IPS DF 19.7 (cell line): ENCODE data around the gene TRIM28.
A peak's percentile ranks its signal among the peaks of the same experiment; 100 is the strongest.
"Not testable (repeated sequence)": the region's sequence is repeated elsewhere in the genome, so short reads cannot be mapped to it uniquely, and the experiment has no call there.

Experiments used
- DNase-seq: peaks from one replicate; pipeline ENCODE4 v3.0.0-alpha.2; 2013; ENCODE audit warnings: low read depth, low spot score

TRIM28 gene

GRCh38 chr19:58519087-58519354 is 24.8 kb upstream of the TRIM28 start:
- no peak for DNase-seq

- peak; percentile 86 for DNase-seq
Observed at GRCh38 chr19:58519355-58520256, 24.3 kb upstream of the TRIM28 start, which contains the start of gene ZBTB45. ZBTB45 (minus strand) TSS chr19:58519810; CDS start chr19:58517673, 2,137 bp downstream.

- DNase-seq, result no peak
Observed at GRCh38 chr19:58520257-58520599, 23.6 kb upstream of the TRIM28 start.

- no peak for DNase-seq
Observed at GRCh38 chr19:58521651-58522050, 22.2 kb upstream of the TRIM28 start.

GRCh38 chr19:58522709-58523108 is 21.2 kb upstream of the TRIM28 start:
- DNase-seq, result no peak

- no peak for DNase-seq
Observed at GRCh38 chr19:58529405-58529804, 14.5 kb upstream of the TRIM28 start.

GRCh38 chr19:58531034-58531840 is 12.6 kb upstream of the TRIM28 start:
- DNase-seq, result no peak

GRCh38 chr19:58535857-58536256 is 8.0 kb upstream of the TRIM28 start:
- no peak for DNase-seq

GRCh38 chr19:58536852-58537798 is 6.7 kb upstream of the TRIM28 start:
- no peak for DNase-seq

- no peak for DNase-seq
Observed at GRCh38 chr19:58538257-58539168, 5.4 kb upstream of the TRIM28 start.

GRCh38 chr19:58539169-58539559 is 4.7 kb upstream of the TRIM28 start:
- DNase-seq, result not testable (repeated sequence)

GRCh38 chr19:58542641-58543372 is 1.1 kb upstream of the TRIM28 start:
- DNase-seq, result not testable (repeated sequence)

- DNase-seq, result no peak
Observed at GRCh38 chr19:58544591-58545285, 874 bp downstream of the TRIM28 start.

- DNase-seq, result no peak
Observed at GRCh38 chr19:58545286-58546018, 1.6 kb downstream of the TRIM28 start.

GRCh38 chr19:58546019-58546530 is 2.2 kb downstream of the TRIM28 start:
- DNase-seq, result no peak

GRCh38 chr19:58547323-58548312 is 3.8 kb downstream of the TRIM28 start:
- no peak for DNase-seq
